NCI-H128 (cell line): ENCODE results near the gene ZNF367.

ENCODE experiments used
- DNase-seq: peaks from one replicate; lab custom pipeline; 2025; ENCODE audit not compliant: unreplicated experiment; lab: John Stamatoyannopoulos, UW

ZNF367 gene

DNA sequence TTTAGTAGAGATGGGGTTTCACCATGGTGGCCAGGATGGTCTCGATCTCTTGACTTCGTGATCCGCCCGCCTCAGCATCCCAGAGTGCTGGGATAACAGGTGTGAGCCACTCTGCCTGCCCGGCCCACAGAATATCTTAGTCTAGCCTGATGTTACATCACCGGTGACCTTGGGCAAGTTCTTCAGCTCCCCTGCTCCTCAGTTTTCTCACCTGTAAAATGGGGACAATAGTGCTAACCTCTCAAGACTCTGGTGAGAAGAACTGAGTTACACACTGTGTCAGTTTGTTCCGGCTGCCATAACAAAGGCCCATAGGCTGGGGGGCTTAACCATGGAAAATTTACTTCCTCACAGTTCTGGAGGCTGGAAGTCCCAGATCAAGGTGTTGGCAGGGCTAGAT, 19.3 kb upstream of the ZNF367 start:
- no peak for DNase-seq

DNA sequence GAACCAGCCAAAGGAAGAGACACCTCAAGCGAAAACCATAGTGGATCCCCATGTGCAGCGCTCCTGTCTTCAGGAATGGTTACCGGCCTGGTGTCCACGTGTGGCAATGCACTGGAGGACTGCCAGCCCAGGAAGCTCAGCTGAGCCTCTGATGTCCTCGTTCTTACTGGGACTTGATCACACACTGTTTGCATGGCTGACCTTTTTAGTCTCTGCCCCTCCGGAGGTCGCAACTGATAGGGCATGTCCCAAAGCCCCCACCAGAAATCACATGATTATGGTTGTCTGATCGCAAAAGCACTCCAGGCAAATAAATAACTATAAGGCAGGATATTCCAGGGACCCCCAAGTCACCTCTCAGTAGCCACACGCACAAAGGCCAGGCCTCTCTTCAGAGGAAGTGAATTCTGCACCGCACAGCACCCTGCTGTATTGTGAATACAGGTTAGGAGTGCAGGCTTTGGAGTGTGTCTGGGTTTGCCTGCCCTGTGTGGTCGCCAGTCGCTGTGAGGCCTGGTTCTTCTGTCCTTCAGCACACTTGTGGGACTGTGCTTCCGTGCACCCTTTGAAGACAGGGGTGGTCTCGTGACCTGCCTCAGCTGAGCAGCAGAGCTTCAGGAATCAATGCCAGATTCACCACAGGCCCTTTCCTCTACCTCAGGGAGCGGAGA, 18.4 kb upstream of the ZNF367 start:
- DNase-seq: no peak

- no peak for DNase-seq
These were observed 17.9 kb upstream of the ZNF367 start for GRCh38 chr9:96436063-96436455.

- no peak for DNase-seq
These were observed 17.2 kb upstream of the ZNF367 start for GRCh38 chr9:96435345-96435744.

- DNase-seq: no peak
These were observed 12.2 kb upstream of the ZNF367 start for GRCh38 chr9:96430377-96430776.

DNA sequence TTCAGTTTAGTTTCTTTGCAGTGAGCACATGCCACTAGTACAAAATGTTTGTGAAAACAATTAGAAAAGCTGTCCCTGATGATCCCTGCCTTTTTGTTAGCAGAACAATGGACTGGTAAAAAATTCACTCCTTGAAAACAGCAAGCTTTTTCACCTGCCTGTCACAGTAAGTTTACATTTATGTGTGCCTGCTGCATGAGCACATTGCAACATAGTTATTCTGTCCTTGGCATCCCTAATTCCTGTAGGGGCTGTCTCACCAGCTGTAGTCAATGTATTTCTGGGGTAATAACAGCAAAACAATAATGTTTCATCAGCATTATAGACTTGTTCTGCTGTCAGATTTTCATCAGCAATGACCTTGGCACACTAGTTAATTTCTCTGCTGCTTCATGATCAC, 11.6 kb upstream of the ZNF367 start:
- no peak for DNase-seq

DNA sequence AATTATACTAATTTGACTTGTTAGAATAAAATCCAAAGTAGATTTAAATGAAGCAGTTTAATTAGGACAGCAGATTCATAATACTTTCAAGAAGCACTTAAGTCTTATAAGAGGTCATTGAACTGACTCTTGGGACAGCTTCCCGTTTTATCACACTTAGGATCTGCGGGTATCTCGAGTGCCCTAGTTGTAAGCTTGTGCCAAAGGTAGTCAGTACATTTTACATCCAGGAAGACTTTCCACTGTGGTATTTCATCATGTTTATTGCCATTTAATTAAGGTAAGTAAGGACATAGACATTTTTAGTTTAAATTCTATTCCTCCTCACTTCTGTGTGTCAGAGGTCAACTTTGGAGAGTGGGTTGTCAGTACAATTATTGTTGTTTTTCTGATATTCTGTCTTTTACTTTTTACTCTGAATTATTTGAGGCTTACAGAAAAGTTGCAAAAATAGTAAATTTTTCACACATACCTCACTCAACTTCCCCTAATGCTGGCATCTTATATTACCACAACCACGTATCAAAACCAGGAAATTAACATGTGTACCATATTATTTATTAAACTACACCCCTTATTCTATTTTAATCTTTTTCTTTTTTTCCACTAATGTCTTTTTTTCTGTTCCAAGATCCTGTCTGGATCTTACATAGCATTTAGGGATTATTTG, 7.5 kb upstream of the ZNF367 start:
- DNase-seq: no peak

DNA sequence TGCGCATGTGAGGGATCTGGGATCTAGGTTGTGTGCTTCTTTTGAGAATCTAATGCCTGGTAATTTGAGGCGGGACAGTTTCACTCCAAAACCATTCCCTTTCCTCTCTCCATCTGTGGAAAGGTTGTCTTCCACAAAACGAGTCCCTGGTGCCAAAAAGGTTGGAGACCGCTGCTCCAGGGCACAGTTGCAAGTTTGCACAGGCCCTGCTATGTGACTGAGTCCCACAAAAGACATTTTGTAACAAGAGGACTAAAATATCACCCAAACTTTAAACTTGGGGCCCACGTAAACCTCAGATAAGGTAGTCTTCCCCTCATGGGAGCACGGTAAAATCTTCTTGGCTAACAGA, 5.8 kb upstream of the ZNF367 start:
- no peak for DNase-seq

GRCh38 chr9:96423322-96423984, 5.3 kb upstream of the ZNF367 start:
- no peak for DNase-seq

DNA sequence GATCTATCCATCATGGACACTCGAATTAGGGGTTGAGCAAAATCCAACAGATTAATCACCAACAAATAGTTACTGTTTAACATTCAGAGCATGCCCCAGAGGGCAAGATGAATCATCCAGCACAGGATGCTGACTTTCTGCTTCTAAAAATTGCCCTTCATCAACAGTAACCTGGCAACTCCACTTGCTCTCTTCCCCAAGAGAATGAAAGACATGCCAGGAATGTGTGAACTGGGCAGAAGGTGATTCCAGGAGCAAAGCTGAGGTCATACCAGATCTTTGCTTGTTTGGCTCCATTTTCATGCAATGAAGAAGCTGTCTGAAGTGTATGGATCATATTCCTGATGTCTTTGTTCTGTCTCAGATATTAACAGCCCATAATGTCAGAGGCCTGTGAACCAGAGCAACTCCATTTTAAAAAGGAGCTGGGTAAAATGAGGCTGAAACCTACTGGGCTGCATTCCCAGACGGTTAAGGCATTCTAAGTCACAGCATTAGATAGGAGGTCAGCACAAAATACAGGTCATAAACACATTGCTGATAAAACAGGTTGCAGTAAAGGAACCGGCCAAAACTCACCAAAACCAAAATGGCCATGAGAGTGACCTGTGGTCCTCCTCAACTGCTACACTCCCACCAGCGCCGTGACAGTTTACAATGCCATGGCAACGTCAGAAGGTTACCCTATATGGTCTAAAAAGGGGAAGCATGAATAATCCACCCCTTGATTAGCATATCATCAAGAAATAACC, 2.5 kb upstream of the ZNF367 start:
- no peak for DNase-seq

DNA sequence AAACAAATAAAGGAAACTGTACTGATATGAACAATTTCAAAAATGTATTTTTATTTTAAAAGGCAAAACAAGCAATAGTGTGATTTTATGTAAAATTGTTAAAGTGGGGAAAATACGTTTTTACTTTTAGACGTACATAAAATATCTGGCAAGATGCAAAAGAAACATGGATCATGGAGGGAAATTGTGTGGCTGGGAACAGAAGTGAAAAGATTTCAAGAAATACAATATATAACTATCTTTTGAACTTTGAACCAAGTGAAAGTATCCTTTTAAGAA, 1.5 kb upstream of the ZNF367 start:
- no peak for DNase-seq

- DNase-seq: peak; percentile 70
These were observed 935 bp upstream of the ZNF367 start for GRCh38 chr9:96418920-96419690.

DNA sequence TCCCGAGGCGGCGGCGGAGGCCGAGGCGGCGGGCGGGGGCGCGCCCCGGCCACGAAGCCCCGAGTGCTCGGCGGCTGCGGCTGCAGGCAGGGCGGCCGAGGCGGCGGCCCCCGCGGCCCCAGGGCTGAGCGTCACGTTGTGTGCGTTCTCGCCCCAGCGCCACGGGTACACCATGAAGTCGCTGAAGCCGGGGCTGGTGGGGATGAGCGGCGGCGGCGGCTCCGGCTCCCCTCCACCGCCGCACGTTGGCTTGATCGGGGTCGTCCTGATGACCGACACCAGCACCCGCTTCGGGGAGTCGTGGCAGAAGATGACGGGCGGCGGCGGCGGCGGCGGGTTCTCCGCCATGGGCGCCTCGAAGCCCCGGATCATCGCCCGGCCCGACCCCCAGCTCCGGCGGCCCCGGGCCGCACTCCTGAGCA, 498 bp downstream of the ZNF367 start:
- no peak for DNase-seq

- DNase-seq: peak; percentile 53
These were observed 1.1 kb downstream of the ZNF367 start for GRCh38 chr9:96417051-96417586.

GRCh38 chr9:96413302-96414221, 4.6 kb downstream of the ZNF367 start:
- DNase-seq: peak; percentile 51

DNA sequence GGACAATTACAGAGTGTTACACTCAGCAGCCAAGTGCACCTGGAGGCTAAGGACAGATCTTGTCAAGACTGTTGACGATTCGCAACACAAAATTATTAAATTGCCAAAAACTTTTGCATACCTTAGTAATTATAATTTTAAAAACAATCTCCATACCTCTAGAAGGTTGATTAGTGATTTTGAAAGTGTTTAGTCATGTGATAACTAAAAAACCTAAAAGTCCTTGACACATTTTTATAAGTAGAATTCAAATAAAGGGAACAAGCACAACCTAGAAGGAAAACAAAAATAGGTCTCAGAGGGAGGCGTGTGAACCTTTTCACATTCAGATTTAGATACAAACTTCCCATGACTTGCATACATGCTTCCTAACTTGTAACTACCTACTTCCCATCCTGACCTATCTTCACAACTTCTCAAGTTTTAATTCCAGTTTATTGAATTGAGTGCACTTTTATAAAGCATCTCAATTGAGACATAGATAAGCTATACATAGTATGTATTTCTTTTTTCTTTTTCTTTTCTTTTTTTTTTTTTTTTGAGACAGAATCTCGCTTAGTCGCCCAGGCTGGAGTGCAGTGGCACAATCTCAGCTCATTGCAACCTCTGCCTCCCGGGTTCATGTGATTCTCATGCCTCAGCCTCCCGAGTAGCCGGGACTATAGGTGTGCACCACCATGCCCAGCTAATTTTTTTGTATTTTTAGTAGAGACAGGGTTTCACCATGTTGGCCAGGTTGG, 5.8 kb downstream of the ZNF367 start:
- no peak for DNase-seq

- DNase-seq: no peak
These were observed 6.9 kb downstream of the ZNF367 start for GRCh38 chr9:96411129-96411838.

- no peak for DNase-seq
These were observed 9.5 kb downstream of the ZNF367 start for GRCh38 chr9:96408409-96409280.
